Esophagus (tissue), 2 donors: ENCODE data around the gene FKBP11. TPM values are rescaled to one million over a fixed set of nuclear protein-coding genes. Genes with fewer than 3 reads are reported as not detected.

Experiments
- H3K27ac ChIP-seq, 2 donors: one replicate each; pipeline ENCODE4 v1.5.1; 2013; ENCODE audit warnings: low read depth in 2 of 2, mild to moderate bottlenecking in 2 of 2, inconsistent platforms in 1 of 2, low read length in 1 of 2, moderate library complexity in 1 of 2
- H3K27me3 ChIP-seq, 2 donors: one replicate each; pipeline ENCODE4 v1.6.1; 2013; ENCODE audit warnings: low read length in 2 of 2, control low read depth in 1 of 2, mild to moderate bottlenecking in 1 of 2; ENCODE audit not compliant: insufficient read depth in 2 of 2, control insufficient read depth in 1 of 2
- H3K36me3 ChIP-seq, 2 donors: one replicate each; pipeline ENCODE4 v1.6.1; 2013; ENCODE audit warnings: low read length in 1 of 2; ENCODE audit not compliant: control insufficient read depth in 2 of 2, insufficient read depth in 2 of 2
- H3K4me1 ChIP-seq, 2 donors: one replicate each; pipeline ENCODE4 v1.6.1; 2013; ENCODE audit warnings: low read length in 1 of 2; ENCODE audit not compliant: control insufficient read depth in 2 of 2, insufficient read depth in 2 of 2
- H3K4me3 ChIP-seq, 2 donors: one replicate each; pipeline ENCODE4 v1.5.1; 2013; ENCODE audit warnings: low read length in 2 of 2, mild to moderate bottlenecking in 2 of 2, low read depth in 1 of 2, moderate library complexity in 1 of 2
- H3K9me3 ChIP-seq, 2 donors: one replicate each; pipeline ENCODE4 v1.6.1; 2013; ENCODE audit warnings: mild to moderate bottlenecking in 2 of 2, low read depth in 1 of 2, low read length in 1 of 2, moderate library complexity in 1 of 2; ENCODE audit not compliant: control insufficient read depth in 2 of 2, insufficient read depth in 1 of 2
- WGBS, 2 donors: extraction: QIAGEN DNeasy Blood & Tissue Kit; methylation state at CpG; one replicate each; pipeline ENCODE4 v1.1.7; 2013; 5-methylcytosine and 5-hydroxymethylcytosine counted together
- polyA plus RNA-seq, 2 donors: library from polyadenylated mRNA; stranded (reverse); fragments of 200-250 nt; gene quantifications; one replicate each; pipeline ENCODE4 v1.2.3, GENCODE V29; 2013
- donor health status: healthy with polysubstance abuse.
- donor health status: Bipolar disorder and iron deficiency.

The FKBP11 gene
- polyA plus RNA-seq, 2 donors = 20.4 to 28.3 TPM

DNA sequence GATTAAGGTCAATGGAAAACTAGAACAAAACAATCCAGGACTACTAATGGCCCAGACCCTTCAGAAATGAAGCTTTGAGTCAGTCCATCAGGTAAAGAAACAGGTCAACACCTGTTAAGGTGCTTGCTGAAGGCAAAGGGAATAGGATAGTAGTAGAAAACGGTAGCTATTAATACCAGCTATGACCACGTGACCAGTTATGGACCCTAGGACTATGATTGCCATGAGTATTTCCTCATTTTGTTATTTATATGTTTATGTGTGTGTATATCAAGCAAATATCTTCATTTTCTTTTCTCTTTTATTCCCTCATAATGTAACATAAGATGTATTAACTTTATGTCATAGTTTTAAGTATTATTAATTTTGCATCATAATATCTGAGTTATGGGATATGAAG lies 25.6 kb downstream of the FKBP11 start:
- WGBS, 2 donors = 73 to 75% methylated on average over 2 of the region's 2 CpGs
- Histone ChIP-seq H3K4me3 (no peak overlapping the region), H3K4me1 (no peaks in the 10 kb centered on the region), H3K36me3 (no peaks in the 10 kb centered on the region), H3K27ac (no peak overlapping the region), H3K27me3 (no peaks in the 10 kb centered on the region), H3K9me3 (no peaks in the 10 kb centered on the region)

DNA sequence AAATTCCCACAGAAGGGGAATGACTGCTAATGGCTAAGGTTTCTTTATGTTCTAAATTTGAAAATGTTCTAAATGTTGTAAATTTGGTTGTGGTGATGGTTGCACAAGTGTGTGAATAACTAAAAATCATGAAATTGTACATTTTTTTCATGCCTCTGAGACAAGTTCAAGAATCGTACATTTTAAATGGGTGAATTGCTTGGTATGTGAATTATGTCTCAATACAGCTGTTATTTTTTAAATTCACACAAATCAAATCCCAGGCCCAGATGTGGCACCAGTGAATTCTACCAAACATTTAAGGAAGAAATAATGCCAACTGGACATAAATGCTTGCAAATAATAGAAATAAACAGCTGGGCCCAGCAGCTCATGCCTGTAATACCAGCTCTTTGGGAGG lies 31.0 kb downstream of the FKBP11 start:
- no peaks in the 10 kb centered on the region for H3K27me3 ChIP-seq
- no peak overlapping the region for H3K27ac ChIP-seq
- H3K4me1 ChIP-seq = no peaks in the 10 kb centered on the region
- no peaks in the 10 kb centered on the region for H3K36me3 ChIP-seq
- no peaks in the 10 kb centered on the region for H3K9me3 ChIP-seq
- H3K4me3 ChIP-seq = no peak overlapping the region
- WGBS, 2 donors = 69 to 75% methylated on average over 1 of the region's 1 CpG

DNA sequence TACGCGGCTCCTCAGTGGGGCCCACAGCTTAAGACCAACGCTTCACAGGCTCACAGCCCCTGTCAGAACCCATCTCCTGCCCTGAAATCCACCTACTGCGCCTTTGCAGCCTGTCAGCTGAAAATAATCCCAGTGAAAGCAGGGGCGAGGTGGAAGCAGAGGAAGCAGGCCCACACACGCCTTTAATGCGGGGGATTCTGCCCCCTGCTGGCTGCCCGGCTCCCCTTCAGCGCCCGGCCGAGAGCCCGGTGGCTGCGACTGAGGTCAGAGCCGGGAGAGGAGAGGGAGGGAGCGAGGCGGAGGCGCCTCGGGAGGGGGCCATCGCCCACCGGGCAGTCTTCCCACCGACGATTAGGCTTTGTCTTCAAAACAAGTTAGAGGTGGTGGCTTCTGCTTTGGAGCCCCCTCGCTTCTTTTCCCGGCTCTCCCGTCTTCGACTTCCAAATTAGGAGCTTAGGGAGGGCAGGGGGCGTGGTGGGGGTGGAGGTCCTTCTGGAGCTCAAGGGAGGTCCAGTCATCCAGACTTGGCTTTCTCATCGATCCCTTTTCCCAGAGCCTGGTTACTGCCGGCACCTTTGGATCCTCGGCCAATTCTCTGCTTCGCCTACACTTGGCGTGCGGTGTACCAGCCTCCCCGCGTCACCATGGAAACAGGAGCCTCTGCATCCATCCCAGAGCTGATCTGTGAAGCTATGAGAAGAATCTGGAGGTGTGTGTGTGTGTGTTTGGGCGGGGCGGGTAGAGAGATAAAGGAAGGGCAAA lies 34.5 kb downstream of the FKBP11 start:
- H3K4me3 ChIP-seq = no peak overlapping the region
- no peaks in the 10 kb centered on the region for H3K4me1 ChIP-seq
- WGBS, 2 donors = 4 to 5% methylated on average over 34 to 37 of the region's 37 CpGs
- H3K36me3 ChIP-seq = no peaks in the 10 kb centered on the region
- H3K9me3 ChIP-seq = no peaks in the 10 kb centered on the region
- H3K27me3 ChIP-seq = no peaks in the 10 kb centered on the region
- no peak overlapping the region for H3K27ac ChIP-seq

DNA sequence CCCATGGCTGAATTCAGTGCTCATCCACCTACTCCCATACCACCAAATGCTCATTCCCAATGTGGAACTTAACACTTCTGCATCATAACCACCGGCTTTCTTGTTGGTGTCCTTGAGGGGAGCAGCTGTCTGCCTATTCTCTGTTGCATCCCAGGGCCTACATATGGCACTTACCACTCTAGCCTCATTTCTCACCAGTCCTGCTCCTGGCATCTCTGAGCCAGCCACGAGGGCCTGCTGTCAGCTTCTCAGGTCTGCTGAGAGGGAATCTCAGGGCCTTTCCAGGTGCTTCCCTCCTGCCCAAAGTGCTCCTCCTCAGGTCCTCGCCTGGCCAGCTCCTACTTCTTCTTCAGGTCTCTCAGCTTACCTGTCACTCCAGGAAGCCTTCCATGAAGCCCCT lies 35.6 kb downstream of the FKBP11 start:
- WGBS, 2 donors = 70 to 78% methylated on average over 3 of the region's 3 CpGs
- H3K27me3 ChIP-seq = no peaks in the 10 kb centered on the region
- H3K36me3 ChIP-seq = no peaks in the 10 kb centered on the region
- no peak overlapping the region for H3K27ac ChIP-seq
- no peaks in the 10 kb centered on the region for H3K4me1 ChIP-seq
- H3K9me3 ChIP-seq = no peaks in the 10 kb centered on the region
- no peak overlapping the region for H3K4me3 ChIP-seq

DNA sequence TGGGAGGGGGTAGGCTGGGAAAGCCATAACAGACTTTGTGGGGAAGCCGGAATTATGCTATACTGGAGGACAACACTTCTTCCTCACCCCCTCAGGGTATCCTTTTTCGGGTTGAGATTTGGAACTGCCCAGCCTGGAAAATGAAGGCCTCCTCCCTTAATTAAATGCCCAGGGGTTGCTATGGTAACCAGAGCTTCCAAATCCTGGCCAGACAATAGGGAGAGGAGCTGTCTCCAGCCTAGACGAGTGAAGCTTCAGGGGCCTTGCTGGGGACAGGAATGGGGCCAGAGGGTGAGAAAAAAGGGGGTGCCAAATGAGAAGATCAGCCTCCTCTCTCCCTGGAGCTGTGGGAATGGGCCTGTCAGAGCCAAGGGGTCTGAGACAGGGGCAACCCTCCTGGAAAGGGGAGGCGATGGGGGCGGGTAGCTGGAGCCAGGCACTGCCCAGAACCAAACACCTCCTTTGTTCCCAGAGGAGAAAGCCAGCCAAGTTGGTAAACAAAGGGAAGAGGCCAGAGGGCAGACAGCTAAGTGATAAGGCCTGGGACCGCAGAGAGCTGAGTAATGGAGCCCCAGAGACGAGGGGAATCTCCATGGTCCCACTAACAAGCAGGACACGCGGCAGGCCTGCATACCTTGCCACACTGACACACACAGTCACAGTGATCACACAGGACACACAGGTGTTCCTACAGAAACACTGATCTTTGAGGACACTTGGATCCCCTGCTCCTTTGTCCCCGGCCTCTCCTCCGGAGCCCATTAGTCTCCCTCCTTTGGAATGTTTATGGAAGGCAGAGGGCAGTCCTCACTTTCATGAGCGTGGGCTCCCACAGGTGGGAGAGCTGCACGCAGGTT lies 41.8 kb downstream of the FKBP11 start:
- no peaks in the 10 kb centered on the region for H3K27me3 ChIP-seq
- H3K4me1 ChIP-seq = no peaks in the 10 kb centered on the region
- H3K27ac ChIP-seq = no peak overlapping the region
- H3K4me3 ChIP-seq = no peak overlapping the region
- 60 to 62% methylated on average over 13 of the region's 13 CpGs for WGBS, 2 donors
- no peaks in the 10 kb centered on the region for H3K36me3 ChIP-seq
- H3K9me3 ChIP-seq = no peaks in the 10 kb centered on the region

DNA sequence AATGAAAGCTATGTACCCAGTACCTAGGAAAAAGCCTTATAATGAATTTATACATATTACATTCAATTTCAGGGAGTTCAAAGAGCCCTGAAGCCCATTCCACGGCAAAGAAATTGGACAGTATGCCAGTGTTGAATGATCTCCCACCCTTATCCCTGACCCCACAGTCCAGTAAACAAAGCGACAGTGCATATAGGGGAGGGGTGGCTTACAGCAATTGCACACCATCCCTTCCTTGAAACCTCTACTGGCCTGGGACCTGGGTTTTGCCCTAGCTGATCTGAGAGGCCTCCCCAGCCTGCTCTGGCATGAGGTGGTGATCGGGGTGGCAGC lies 42.4 kb downstream of the FKBP11 start:
- WGBS, 2 donors = 78 to 86% methylated on average over 3 of the region's 3 CpGs
- H3K4me3 ChIP-seq = no peak overlapping the region
- no peaks in the 10 kb centered on the region for H3K4me1 ChIP-seq
- H3K9me3 ChIP-seq = no peaks in the 10 kb centered on the region
- no peak overlapping the region for H3K27ac ChIP-seq
- no peaks in the 10 kb centered on the region for H3K27me3 ChIP-seq
- H3K36me3 ChIP-seq = no peaks in the 10 kb centered on the region

DNA sequence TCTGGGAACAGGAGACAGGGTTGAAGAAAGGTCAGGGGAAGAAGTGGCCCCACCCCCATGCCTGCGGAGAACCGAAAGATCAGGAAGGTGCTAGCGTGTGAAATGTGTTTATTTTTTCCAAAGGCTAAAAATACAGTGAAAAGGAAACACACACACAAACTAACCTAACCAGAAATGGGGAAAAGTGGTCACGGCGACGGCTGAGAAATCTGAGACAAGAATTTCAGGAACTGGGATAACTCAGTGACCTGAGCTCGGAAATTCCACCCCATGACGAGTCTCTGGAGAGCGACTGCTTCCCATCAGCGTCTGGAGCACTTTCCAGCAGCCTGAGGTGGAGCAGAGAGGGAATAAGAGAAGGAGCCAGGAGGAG lies 43.0 kb downstream of the FKBP11 start:
- Histone ChIP-seq H3K4me3 (no peak overlapping the region), H3K9me3 (no peaks in the 10 kb centered on the region), H3K27ac (peak overlapping the region in 1 of 2 donors; percentile 15), H3K36me3 (no peaks in the 10 kb centered on the region), H3K4me1 (no peaks in the 10 kb centered on the region), H3K27me3 (no peaks in the 10 kb centered on the region)
- 14 to 21% methylated on average over 10 of the region's 10 CpGs for WGBS, 2 donors

DNA sequence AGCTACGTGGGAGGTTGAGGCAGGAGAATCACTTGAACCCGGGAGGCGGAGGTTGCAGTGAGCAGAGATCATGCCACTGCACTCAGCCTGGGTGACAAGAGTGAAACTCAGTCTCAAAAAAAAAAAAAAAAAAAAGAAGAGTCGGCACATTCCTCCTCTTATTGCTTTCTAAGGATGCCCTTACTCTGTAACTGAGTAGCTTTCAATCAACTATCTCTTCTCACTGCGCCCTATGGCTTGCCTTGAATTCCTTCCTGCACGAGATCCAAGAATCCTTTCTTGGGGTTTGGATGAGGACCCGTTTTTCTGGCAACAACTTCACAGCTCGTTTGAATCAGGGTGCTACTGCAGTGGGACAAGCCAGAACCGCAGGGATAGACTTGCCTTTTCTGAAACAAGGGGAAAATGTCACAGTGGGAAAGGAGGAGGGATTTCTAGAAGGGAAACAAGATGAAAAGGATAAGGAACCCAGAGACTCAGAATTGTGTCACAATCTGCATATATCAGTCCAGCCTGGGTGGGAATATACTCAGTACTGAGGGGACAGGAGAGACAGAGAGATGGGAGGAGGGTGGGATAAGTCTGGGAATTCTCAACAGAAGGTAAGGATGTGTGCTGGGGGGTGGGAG lies 43.5 kb downstream of the FKBP11 start:
- 34 to 49% methylated on average over 9 of the region's 9 CpGs for WGBS, 2 donors
- Histone ChIP-seq H3K27me3 (no peaks in the 10 kb centered on the region), H3K9me3 (no peaks in the 10 kb centered on the region), H3K4me3 (no peak overlapping the region), H3K27ac (no peak overlapping the region), H3K36me3 (no peaks in the 10 kb centered on the region), H3K4me1 (no peaks in the 10 kb centered on the region)

DNA sequence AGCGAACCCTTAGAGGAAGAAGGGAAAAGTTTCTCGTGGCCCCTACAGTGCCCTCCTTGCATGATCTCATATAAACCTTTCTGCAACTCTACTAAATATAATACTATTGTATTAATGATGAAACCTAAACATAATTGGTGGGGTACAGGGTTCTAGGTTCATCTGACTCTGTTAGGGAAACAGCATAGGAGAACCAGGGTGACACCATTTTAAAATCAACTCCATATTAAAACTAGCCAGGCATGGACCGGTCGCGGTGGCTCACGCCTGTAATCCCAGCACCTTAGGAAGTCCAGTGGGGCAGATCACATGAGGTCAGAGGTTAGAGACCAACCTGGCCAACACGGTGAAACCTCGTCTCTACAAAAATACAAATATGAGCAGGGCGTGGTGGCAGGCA lies 44.6 kb downstream of the FKBP11 start:
- WGBS, 2 donors = 78 to 83% methylated on average over 9 of the region's 9 CpGs
- H3K36me3 ChIP-seq = no peaks in the 10 kb centered on the region
- no peaks in the 10 kb centered on the region for H3K9me3 ChIP-seq
- no peak overlapping the region for H3K27ac ChIP-seq
- H3K27me3 ChIP-seq = no peaks in the 10 kb centered on the region
- no peaks in the 10 kb centered on the region for H3K4me1 ChIP-seq
- no peak overlapping the region for H3K4me3 ChIP-seq
